HepG2 (cell line): ENCODE results near the gene AP5B1. TPM values are rescaled to one million over a fixed set of nuclear protein-coding genes. Genes with fewer than 3 reads are reported as not detected.

ENCODE experiments used
- ATAC-seq: fragments of 200-7000 bp; cut with Tn5 transposase; 3 replicates; pipeline ENCODE4 v1.9.1; 2020; ENCODE audit warnings: mild to moderate bottlenecking, moderate library complexity
- BruUV-seq: library from RNA; stranded (reverse); fragments of 400-500 nt; replicated peaks from 2 replicates; lab custom pipeline; 2021; lab: Mats Ljungman, UMichigan
- CTCF ChIA-PET: fragments of 300-600 bp; formaldehyde crosslinking; extraction: SDS; loops from one replicate; lab custom pipeline; 2021; ENCODE audit warnings: low total read pairs, inconsistent platforms, low intra/inter-chr PET ratio; lab: Yijun Ruan, JAX
- POLR2A ChIA-PET: fragments of 350-600 bp; sonication (Branson Sonifier 250); formaldehyde crosslinking; loops from one replicate; lab custom pipeline; 2020; ENCODE audit warnings: antibody characterized with exemption, inconsistent platforms; lab: Yijun Ruan, JAX
- DNase-seq: peaks from one replicate; pipeline ENCODE4 v3.0.0-alpha.2; 2015; ENCODE audit warnings: low spot score
- FAIRE-seq: peaks from 3 replicates; lab custom pipeline; 2011; peaks lifted over from hg19 to GRCh38; lab: Jason Lieb, UNC
- H2AFZ ChIP-seq: one replicate; pipeline ENCODE4 v1.6.1; 2011; ENCODE audit warnings: low read length, inconsistent platforms
- H3K27ac ChIP-seq: fragments of 300-600 bp; 3 replicates; pipeline ENCODE4 v1.8.0; 2011; ENCODE audit warnings: mixed run types, mild to moderate bottlenecking, mixed read lengths, low read length, inconsistent platforms; ENCODE audit not compliant: insufficient read depth; ENCODE audit errors: extremely low read length
- H3K27me3 ChIP-seq, 2 experiments: fragments of 200-600 bp in 1 of 2; 2 replicates in 1 of 2; 3 replicates in 1 of 2; pipeline versions ENCODE4 v1.6.0 to v1.8.0; 2011; ENCODE audit warnings: low read length in 2 of 2, mild to moderate bottlenecking in 2 of 2, moderate library complexity in 2 of 2, inconsistent platforms in 1 of 2; ENCODE audit not compliant: insufficient read depth in 2 of 2, control insufficient read depth in 1 of 2
- H3K36me3 ChIP-seq, 2 experiments: fragments of 200-600 bp in 1 of 2; replicated peaks in 1 of 2; 2 replicates in 1 of 2; 3 replicates in 1 of 2; pipeline versions ENCODE4 v1.5.1 to v1.8.0; 2011; ENCODE audit warnings: low read length in 2 of 2, inconsistent platforms in 1 of 2; ENCODE audit not compliant: insufficient read depth in 2 of 2, control insufficient read depth in 1 of 2
- H3K4me1 ChIP-seq: 2 replicates; pipeline ENCODE4 v1.5.1; 2012; ENCODE audit warnings: low read length, inconsistent platforms; ENCODE audit not compliant: insufficient read depth
- H3K4me2 ChIP-seq: 2 replicates; pipeline ENCODE4 v1.6.0; 2011; ENCODE audit warnings: low read depth, low read length, inconsistent platforms
- H3K4me3 ChIP-seq, 3 experiments: fragments of 200-600 bp in 1 of 3; sonication (generic), shearing (Covaris generic) in 1 of 3; replicated peaks in 1 of 3; 2 replicates each; pipeline ENCODE4 v1.5.1; 2011 to 2016; ENCODE audit warnings: low read length in 3 of 3, inconsistent platforms in 2 of 3, low read depth in 2 of 3, mild to moderate bottlenecking in 2 of 3, control low read depth in 1 of 3, mixed read lengths in 1 of 3; ENCODE audit not compliant: insufficient read depth in 1 of 3
- H3K79me2 ChIP-seq: one replicate; pipeline ENCODE4 v1.6.1; 2011; ENCODE audit warnings: low read length, inconsistent platforms; ENCODE audit not compliant: insufficient read depth
- H3K9ac ChIP-seq: 2 replicates; pipeline ENCODE4 v1.6.0; 2011; ENCODE audit warnings: mild to moderate bottlenecking, low read depth, low read length, inconsistent platforms; ENCODE audit not compliant: insufficient read depth
- H3K9me3 ChIP-seq: 2 replicates; pipeline ENCODE4 v1.5.1; 2012; ENCODE audit warnings: mild to moderate bottlenecking, low read length
- H4K20me1 ChIP-seq: 2 replicates; pipeline ENCODE4 v1.6.0; 2011; ENCODE audit warnings: inconsistent platforms, mild to moderate bottlenecking, low read length, moderate library complexity; ENCODE audit not compliant: insufficient read depth
- CBX2 ChIP-seq, 2 experiments: fragments of 200-600 bp in 1 of 2; sonication (generic); formaldehyde crosslinking in 1 of 2; IDR thresholded peaks; 2 replicates each; pipeline versions ENCODE4 v1.7.0 to v1.8.1; 2018 to 2022; ENCODE audit warnings: low read depth in 2 of 2, low read length in 1 of 2, mild to moderate bottlenecking in 1 of 2, missing genetic modification reagents in 1 of 2
- EEA1 ChIP-seq: sonication (generic); formaldehyde crosslinking; IDR thresholded peaks from 2 replicates; pipeline ENCODE4 v1.5.1; 2020; ENCODE audit warnings: mild to moderate bottlenecking, missing genetic modification reagents, borderline replicate concordance
- HES4 ChIP-seq: sonication (generic); formaldehyde crosslinking; IDR thresholded peaks from 2 replicates; pipeline ENCODE4 v1.9.0; 2021; ENCODE audit warnings: mild to moderate bottlenecking, missing genetic modification reagents, borderline replicate concordance
- JDP2 ChIP-seq: sonication (generic); formaldehyde crosslinking; IDR thresholded peaks from 2 replicates; pipeline ENCODE4 v1.8.1; 2022; ENCODE audit warnings: missing genetic modification reagents, borderline replicate concordance
- JUNB ChIP-seq: sonication (generic); formaldehyde crosslinking; IDR thresholded peaks from 2 replicates; pipeline ENCODE4 v1.8.0; 2022; ENCODE audit warnings: missing genetic modification reagents, mild to moderate bottlenecking, borderline replicate concordance
- NKX3-1 ChIP-seq: sonication (generic); formaldehyde crosslinking; IDR thresholded peaks from 2 replicates; pipeline ENCODE4 v1.5.0; 2020; ENCODE audit warnings: missing genetic modification reagents
- PAF1 ChIP-seq: IDR thresholded peaks from 2 replicates; pipeline ENCODE4 v1.6.1; 2016; ENCODE audit warnings: missing genetic modification reagents, missing compliant biosample characterization
- PATZ1 ChIP-seq: sonication (generic); formaldehyde crosslinking; IDR thresholded peaks from 2 replicates; pipeline ENCODE4 v1.4.0; 2020; ENCODE audit warnings: missing genetic modification reagents
- SUZ12 ChIP-seq: fragments of 150-350 bp; IDR thresholded peaks from 2 replicates; pipeline ENCODE4 v1.6.1; 2014; ENCODE audit warnings: low read depth, low read length
- ZMYM3 ChIP-seq: sonication (generic); formaldehyde crosslinking; IDR thresholded peaks from 2 replicates; pipeline ENCODE4 v1.5.1; 2020; ENCODE audit warnings: mild to moderate bottlenecking, missing genetic modification reagents
- ZNF460 ChIP-seq: sonication (generic); formaldehyde crosslinking; IDR thresholded peaks from 2 replicates; pipeline ENCODE4 v1.5.1; 2020; ENCODE audit warnings: missing genetic modification reagents, mild to moderate bottlenecking, borderline replicate concordance
- WGBS: methylation state at CpG from one replicate; pipeline ENCODE4 v1.1.6; 2017; ENCODE audit warnings: low lambda C conversion rate; 5-methylcytosine and 5-hydroxymethylcytosine counted together
- in situ Hi-C: cut with HindIII; loops from 2 replicates; pipeline ENCODE4 v1.10.0; 2017; ENCODE audit warnings: low pct_unique_long_range_greater_than_20kb; ENCODE audit not compliant: extremely low pct_ligation_motif_present
- intact Hi-C: fragments of 100-400 bp; cut with micrococcal nuclease; formaldehyde crosslinking; loops from one replicate; pipeline ENCODE4 v1.10.0; 2022; ENCODE audit not compliant: unreplicated experiment
- polyA plus RNA-seq, 8 experiments: library from polyadenylated mRNA; depleted of rRNA in 3 of 8; stranded (reverse) in 7 of 8; unstranded in 1 of 8; fragments of >200 nt; fragmentation: Illumina TruSeq in 4 of 8; extraction: Trizol in 4 of 8; gene quantifications; 2 replicates each; pipeline versions ENCODE4 v1.2.1 to v1.2.3, GENCODE V29; 2011 to 2016; ENCODE audit warnings: low read depth in 4 of 8, missing spikeins in 1 of 8, mixed read lengths in 1 of 8; ENCODE audit not compliant: insufficient read depth in 1 of 8
- total RNA-seq, 5 experiments: library from RNA; depleted of rRNA; stranded (reverse); fragments of >200 nt; fragmentation: Illumina TruSeq; extraction: Trizol; gene quantifications; 2 replicates each; pipeline ENCODE4 v1.2.3, GENCODE V29; 2016; ENCODE audit warnings: low read depth in 1 of 5
- TF ChIP-seq, protein P1 (sequence below): IDR thresholded peaks from 2 replicates; pipeline ENCODE4 v1.6.1; 2016; ENCODE audit warnings: missing compliant biosample characterization, missing genetic modification reagents, borderline replicate concordance
- TF ChIP-seq, protein P2 (sequence below), 2 experiments: sonication (generic) in 1 of 2; formaldehyde crosslinking in 1 of 2; IDR thresholded peaks; 2 replicates each; pipeline versions ENCODE4 v1.4.0 to v1.6.1; 2016 to 2020; ENCODE audit warnings: borderline replicate concordance in 1 of 2, low read depth in 1 of 2, mild to moderate bottlenecking in 1 of 2, missing genetic modification reagents in 1 of 2

The AP5B1 gene
- total and polyA plus RNA-seq, 2 of the 13 experiments (the other 11 are each of a cell fraction or from before 2014, with no cell fraction given): 1.7 to 4.4 TPM

DNA sequence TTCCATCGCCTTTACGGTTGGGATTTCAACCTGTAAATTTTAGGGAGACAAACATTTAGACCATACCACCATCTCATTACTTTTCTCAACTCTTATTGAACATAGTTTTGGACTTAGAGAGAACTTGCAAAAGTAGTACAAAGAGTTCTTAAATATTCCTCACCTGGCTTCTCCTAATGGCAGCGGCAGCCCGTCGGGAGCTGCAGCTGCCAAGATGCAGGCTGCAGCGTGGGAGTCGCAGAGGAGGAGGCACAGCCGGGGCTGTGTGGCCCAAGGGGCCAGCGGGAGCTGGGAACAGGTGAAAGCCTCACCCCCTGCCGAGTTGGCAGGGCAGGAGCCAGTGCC, 37.1 kb downstream of the AP5B1 start:
- Histone ChIP-seq H3K79me2 (no peaks in the 10 kb centered on the region), H3K4me2 (peak overlapping the region; percentile 77), H3K9me3 (no peaks in the 10 kb centered on the region), H2AFZ (no peak overlapping the region), H3K9ac (no peak overlapping the region), H4K20me1 (no peaks in the 10 kb centered on the region), H3K36me3 (no peaks in the 10 kb centered on the region), H3K4me1 (peaks cover 8% of the 10 kb centered on the region)
- ChIA-PET POLR2A (interaction anchor here (0.6 to 2.5 kb wide), 9 partner anchors 23 to 237 kb away, joined by 3 to 15 read pairs (median 6); partner anchors contain the start of genes AP5B1, CCDC85B, KAT5 and MUS81), CTCF (interaction anchor here (1.7 to 2.5 kb wide), 4 partner anchors 26 to 246 kb away, joined by 4 to 57 read pairs (median 10); partner anchors contain the start of gene KAT5)
- DNase-seq: no peak
- WGBS: 33% methylated on average over 9 of the region's 10 CpGs
- intact Hi-C loops: loop anchor here (1.0 kb wide), 1 partner anchor 75 kb away; no protein-coding TSS in a partner anchor
- FAIRE-seq: no peak
- no peak; the same call in 2 of the 3 replicates for ATAC-seq
- in situ Hi-C loops: loop anchor here (5.0 kb wide), 1 partner anchor 74 kb away; no protein-coding TSS in a partner anchor
- no peak for TF ChIP-seq JUNB
- TF ChIP-seq ZMYM3 (CRISPR knock-in tag): no peak
- TF ChIP-seq CBX2 (IDR thresholded peaks at IDR 0.05; ENCODE audit: low read depth, low read length): no peak
- TF ChIP-seq CBX2 (CRISPR knock-in tag; IDR thresholded peaks at IDR 0.05; ENCODE audit: low read depth): no peak
- TF ChIP-seq PATZ1 (CRISPR knock-in tag): no peak
- TF ChIP-seq SUZ12: no peak
- no peak for TF ChIP-seq EEA1 (CRISPR knock-in tag)
- TF ChIP-seq NKX3-1 (CRISPR knock-in tag): no peak
- TF ChIP-seq, protein P1, sequence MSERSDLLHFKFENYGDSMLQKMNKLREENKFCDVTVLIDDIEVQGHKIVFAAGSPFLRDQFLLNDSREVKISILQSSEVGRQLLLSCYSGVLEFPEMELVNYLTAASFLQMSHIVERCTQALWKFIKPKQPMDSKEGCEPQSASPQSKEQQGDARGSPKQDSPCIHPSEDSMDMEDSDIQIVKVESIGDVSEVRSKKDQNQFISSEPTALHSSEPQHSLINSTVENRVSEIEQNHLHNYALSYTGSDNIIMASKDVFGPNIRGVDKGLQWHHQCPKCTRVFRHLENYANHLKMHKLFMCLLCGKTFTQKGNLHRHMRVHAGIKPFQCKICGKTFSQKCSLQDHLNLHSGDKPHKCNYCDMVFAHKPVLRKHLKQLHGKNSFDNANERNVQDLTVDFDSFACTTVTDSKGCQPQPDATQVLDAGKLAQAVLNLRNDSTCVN (CRISPR knock-in tag): no peak
- no peak for TF ChIP-seq JDP2
- TF ChIP-seq PAF1 (CRISPR knock-in tag): no peak
- TF ChIP-seq ZNF460 (CRISPR knock-in tag): no peak
- TF ChIP-seq, protein P2, sequence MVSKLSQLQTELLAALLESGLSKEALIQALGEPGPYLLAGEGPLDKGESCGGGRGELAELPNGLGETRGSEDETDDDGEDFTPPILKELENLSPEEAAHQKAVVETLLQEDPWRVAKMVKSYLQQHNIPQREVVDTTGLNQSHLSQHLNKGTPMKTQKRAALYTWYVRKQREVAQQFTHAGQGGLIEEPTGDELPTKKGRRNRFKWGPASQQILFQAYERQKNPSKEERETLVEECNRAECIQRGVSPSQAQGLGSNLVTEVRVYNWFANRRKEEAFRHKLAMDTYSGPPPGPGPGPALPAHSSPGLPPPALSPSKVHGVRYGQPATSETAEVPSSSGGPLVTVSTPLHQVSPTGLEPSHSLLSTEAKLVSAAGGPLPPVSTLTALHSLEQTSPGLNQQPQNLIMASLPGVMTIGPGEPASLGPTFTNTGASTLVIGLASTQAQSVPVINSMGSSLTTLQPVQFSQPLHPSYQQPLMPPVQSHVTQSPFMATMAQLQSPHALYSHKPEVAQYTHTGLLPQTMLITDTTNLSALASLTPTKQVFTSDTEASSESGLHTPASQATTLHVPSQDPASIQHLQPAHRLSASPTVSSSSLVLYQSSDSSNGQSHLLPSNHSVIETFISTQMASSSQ (IDR thresholded peaks at IDR 0.05; ENCODE audit: low read depth): no peak
- TF ChIP-seq, protein P2 (CRISPR knock-in tag; IDR thresholded peaks at IDR 0.05; ENCODE audit: borderline replicate concordance): no peak
- TF ChIP-seq HES4 (CRISPR knock-in tag): no peak
- TF ChIP-seq, all 625 proteins: peak for 0
- Histone ChIP-seq H3K4me3 (peak overlapping the region in 1 of 3 experiments; percentile 56; a peak in 1 of 6 replicates), H3K27me3 (no peaks in the 10 kb centered on the region), H3K27ac (no peak overlapping the region)
- no TSS peak for BruUV-seq
